ENCODE results near the gene ADD3.
"Not testable (repeated sequence)": the region's sequence is repeated elsewhere in the genome, so short reads cannot be mapped to it uniquely, and the experiment has no call there.

Gene ADD3

DNA sequence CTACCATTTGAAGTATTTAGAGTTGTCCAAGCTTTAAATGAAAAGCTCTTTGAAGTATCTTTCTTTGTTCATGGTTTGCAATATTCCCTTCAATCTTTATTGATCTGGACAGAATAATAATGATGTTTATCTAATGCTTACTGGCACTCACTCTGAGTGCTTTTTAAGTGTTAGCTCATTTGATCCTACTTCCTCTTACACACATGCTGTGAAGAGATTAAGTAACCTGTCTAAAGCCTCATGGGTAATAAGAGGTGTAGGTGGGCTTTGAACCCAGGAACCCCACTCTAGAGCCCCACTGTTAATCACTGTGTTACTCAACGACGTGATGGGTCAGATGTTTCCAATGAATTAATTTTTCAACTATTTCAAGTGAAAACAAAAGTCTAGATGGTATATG is 31.1 kb upstream of the ADD3 start:
- no peak for DNase-seq

DNA sequence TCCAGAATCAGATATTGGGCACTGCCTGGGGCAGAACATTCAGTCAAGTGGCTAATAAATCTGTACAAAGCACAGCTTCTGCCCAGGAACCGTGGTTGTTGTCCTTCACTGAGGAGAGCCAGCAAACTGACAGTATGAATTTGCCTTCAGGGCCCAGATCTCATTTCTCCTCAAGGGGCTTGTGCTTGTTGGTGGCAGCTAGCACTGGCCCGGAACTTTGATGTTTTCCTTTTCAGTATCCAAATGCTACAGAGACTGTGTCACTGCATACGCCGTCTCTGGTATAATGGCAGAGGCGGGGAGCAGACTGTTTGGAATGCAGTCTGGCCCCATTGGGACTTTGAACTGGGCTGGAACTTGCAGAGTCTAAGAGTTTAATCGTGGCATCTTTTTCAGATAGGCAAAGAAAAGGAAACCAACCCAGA is 30.4 kb upstream of the ADD3 start:
- DNase-seq: peak in 1 of 2 experiments; percentile 26

DNA sequence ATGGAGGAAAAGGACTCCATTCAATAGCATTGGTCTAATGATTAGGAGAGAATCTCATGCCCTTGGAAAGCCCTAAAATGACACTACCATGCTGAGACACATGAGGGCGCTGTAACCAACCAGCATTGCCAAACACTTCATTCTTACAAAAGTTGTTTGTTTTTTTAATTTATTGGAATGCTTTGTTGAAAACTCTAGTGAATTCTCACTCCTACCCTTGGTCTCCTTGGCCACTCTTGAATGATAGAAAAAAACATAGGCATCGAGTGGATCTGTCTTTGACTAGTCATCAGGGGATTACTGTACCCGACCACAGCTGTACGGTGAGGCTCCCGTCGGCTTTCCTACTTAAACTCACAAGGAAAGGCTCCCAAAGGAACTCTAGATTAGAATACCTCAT is 29.3 kb upstream of the ADD3 start:
- peak in 1 of 2 experiments; percentile 32 for DNase-seq

DNA sequence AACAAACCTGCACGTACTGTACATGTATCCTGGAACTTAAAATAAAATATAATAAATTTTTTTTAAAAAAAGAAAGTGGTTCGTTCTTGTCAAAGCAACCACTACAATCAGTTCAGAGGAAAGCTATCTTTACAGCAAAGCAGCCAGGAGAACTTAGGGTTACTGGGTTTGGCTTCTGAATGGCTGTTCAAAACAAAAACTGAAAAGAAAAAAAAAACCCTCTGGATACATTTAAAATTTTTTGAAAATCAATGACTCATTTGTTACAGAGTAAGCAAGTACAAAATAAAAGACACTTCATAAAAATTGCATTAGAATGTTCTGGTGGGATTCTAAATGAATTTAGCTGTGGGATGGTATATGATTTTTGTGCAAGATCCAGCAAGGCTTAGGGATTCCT is 28.6 kb upstream of the ADD3 start:
- DNase-seq: no peak

DNA sequence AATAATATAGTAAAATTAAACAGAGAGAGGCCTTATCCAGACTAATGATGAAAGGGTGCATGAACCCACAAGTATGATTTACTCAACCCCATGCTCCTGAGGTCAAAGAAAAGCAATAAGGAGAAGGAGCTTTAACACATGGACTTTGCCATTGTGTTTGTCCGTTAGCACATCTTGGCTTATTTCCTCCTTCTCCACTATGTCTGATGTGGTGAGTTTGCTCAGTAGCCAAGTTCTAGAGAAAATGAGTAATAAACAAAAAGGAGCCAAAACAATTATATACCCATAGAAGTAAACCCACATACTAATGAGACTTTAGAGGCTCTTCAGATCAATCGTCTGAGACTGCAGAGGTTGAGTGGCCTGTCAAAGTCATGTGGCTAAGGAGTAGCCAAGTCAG is 26.1 kb upstream of the ADD3 start:
- no peak for DNase-seq

DNA sequence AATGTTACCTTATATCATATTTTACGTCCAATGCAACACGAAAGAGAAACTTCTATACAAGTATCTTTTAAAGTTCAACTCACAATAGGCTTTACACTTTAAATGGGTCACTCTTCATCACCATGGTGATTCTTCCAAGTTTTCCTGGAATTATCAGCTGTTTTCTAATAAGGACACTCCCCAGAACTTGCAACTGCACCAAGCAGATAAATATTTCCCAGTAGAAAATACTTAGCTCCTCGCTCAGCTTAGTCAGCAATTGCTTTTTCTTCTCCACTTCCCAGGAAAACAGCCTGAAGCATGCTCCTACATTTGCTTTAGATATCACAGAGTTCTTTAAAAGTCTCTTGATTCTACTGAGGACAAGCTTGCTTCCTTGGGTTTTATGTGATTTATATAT is 25.7 kb upstream of the ADD3 start:
- DNase-seq: no peak

DNA sequence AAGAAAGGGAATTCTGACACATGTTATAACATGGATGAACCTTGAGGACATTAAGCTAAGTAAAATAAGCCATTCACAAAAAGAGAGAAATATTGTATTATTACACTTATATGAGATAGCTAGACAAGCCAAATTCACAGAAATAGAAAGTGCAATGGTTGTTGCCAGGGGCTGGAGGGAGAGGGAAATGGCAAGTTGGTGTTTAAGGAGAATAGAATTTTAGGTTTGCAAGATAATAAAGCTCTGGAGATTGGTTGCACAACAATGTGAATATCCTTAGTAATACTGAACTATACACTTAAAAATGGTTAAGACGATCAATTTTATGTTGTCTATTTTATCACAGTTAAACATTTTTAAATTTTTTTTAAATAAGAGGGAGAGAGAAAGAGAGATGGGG is 25.0 kb upstream of the ADD3 start:
- DNase-seq: no peak

DNA sequence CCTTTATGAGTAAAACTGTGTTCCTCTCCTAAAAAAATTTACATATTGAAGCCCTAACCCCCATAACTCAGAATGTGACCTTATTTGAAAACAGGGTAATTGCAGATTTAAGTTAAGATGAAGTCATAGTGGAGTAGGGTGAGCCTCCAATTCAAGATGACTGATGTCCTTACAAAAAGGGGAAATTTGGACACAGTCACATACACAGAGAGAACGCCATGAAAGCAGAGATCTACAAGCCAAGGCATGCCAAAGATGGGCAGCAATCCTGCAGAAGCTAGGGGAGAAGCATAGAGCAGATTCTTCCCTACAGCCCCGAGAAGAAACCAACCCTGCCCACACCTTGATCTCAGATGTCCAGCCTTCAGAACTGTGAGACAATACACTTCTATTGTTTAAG is 23.8 kb upstream of the ADD3 start:
- no peak for DNase-seq

DNA sequence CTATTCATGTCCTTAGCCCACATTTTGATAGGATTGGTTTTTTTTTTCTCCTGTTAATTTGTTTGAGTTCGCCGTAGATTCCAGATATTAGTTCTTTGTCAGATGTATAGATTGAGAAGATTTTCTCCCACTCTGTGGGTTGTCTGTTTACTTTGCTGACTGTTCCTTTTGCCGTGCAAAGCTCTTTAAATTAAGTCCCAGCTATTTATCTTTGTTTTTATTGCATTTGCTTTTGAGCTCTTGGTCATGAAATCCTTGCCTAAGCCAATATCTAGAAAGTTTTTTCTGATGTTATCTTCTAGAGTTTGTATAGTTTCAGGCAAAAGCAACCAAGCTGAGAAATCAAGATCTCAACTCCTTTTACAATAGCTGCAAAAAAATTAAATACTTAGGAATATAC is 22.0 kb upstream of the ADD3 start:
- DNase-seq: not testable (repeated sequence)

DNA sequence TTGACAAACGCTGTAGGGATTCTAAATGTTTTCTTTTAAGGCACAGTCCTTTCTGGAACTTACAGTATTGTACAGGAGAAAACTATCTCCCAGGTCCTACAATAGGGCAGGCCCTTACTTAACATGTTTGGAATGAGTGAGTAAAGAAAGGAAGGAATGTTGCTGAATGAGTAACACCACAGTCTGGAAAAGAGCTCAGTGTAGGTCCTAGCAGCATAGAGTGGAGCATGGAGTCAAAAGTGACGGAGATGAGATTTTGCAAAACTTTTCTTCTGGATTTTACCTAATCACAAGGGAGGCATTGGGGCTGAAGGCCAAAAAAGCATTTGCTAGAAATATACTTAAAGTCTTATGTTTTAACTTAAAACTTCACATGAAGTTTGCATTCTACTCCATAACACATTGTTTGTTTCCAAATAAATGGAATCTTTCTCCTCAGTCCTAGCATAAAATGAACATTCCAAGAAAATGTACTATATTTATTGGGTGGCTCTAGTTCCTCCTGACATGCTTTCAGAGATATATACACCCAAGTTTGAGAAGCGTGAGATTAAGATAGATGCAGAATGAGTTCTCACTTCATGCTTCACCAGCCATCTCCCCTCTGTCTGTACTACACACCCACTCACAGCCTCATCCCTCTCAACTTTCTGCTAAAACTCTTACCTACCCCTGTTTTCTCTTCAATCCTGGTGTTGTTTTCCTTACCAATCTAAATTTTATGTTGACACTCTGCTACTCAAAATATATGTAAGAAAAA is 20.2 kb upstream of the ADD3 start:
- DNase-seq: no peak

DNA sequence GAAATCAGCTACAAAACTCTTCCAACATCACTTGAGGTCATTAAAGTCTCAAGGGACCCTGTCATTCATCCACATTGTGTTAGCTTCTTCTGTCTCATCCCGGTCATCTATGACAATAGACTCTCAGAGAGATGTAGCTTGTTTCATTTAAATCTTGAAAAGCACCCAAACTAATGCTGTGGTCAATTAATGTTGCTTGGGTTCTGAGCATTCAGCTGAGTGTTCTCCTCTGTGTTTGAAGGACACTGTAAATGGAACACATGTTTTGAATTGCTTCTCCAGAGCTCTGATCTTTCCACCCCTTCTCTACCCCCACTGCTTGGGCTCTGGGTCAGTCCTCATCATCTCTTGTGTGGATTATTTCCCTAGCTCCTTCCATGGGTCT is 19.6 kb upstream of the ADD3 start:
- DNase-seq: no peak

DNA sequence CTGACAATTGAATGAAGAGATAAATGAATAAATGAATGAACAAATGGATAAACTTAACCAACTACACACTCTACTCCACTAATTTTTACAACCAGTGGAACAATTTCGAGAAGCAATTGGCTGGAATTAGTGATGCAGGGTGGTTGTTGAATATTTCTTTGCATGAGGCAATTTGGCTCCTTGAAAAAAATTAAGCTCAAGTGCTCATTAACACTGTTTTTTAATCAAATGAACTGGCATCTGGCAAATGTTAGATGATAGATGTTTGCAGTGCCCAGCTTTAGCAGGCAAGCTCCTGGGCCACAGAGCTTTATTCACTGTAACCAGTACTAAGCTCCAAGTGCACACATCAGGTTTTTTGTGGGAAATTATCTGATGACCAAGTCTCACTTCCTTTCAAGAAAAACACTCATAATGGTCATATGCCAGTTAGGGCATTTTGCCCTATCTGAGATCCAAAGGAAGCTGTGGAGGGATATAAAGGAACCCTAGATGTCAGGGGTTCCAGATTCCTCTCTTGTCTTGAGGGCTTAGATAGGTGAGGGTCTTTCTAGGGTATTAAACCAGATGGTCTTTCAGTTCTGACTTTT is 16.4 kb upstream of the ADD3 start:
- DNase-seq: no peak

DNA sequence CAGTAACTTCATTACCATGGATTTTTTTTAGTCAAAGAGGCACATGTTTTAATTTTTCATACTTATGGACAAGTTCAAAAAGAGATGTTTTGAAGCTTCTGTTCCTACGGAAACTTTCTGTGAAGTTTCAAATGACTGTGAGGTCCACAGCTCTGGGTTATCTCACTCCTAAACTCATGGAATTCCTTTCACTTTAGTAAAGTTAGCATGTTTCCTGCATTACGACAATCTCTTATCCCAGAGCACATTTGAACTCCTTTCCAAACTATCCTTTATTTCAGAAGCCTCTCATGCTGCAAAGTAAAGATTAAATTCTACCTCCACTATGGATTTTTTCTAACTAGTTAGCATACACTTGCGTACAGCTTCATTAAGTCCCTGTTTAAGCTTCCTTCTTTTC is 15.3 kb upstream of the ADD3 start:
- no peak for DNase-seq

DNA sequence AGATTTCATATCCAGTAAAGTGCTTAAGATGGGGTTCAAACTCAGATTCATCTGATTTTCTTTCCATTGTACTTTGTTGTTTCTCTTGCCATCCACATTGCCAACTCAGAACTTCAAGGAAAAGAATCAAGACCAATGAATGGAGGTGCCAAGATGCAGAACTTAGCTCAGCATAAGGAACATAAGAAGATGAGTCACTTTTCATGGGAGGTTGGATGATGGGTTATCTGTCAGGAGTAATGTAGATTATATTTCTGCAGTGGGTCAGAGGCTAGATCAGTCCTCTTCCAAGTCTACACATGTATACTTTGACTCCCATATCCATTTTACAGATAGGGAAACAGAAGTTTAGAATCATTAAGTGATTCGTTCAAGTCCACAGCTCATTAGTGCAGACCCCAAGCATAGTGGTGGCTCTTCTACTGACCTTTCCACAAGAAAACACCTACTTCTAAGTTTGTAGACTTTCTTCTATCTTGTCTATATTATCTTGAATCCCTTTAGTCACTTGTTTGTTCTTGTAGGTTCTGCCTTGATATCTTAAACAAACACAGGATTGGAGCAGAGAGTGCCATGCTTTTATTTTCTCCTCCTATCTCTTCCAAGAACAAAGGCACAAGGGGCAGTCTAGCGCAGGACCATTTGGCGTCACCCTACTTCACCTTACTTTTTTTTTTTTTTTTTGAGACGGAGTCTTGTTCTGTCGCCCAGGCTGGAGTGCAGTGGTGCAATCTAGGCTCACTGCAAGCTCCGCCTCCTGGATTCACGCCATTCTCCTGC is 14.0 kb upstream of the ADD3 start:
- no peak for DNase-seq

DNA sequence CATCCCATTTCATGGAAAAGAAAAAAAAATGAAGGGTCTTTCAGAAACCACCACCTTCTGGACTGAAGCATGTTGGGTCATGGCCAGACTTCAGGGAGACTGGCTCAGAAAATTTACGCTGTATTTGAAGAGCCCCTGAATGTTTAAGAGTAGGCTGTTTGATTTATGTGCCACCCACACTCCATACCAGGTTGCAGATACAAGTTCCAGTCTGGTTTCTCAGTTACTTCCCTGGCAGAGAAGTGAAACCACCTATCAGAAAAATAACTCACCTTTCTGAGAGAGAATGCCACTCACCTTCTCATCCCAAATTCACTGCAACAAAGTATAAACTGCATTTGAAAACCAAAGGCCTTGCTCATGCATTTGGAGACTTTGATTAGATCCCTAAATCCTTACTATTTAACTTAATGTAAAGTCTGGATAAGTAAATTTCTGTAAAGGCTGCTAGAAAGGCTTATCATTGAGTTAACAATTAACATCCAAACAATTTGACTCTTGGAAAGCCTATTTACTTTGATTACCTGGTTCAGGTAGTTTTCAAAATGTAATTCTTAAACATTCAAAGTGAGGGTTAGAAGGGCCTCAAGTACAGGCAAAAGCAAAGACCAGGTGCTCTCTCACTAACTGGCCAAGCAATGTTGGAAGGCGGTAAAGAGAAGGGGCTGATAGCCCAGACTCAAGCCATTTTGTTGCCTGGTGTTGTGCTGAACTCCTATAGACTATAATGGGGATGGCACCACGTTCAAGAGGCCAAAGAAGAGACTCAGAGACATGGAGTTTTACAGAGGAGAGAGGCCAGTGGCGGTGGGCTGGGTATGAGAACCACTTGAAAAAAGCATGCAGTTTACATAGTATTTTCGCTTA is 12.8 kb upstream of the ADD3 start:
- DNase-seq: no peak

DNA sequence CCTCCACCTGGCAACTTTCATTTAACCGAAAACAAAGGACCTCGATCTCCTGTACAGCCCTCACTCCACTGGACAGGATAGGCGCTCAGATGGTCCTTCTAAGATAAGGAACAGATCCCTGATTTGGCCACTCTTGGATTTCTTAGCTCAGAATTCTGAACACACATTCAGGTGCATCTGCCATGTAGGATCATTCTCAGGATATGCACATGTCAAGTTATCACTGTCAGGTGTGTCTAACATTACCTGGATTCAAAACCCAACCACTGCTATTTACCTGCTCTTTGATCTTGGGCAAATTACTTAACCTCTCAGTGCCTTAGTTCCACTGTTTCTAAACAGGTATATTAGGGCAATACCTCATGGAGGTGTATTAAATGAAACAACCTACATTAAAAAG is 12.2 kb upstream of the ADD3 start:
- no peak for DNase-seq

DNA sequence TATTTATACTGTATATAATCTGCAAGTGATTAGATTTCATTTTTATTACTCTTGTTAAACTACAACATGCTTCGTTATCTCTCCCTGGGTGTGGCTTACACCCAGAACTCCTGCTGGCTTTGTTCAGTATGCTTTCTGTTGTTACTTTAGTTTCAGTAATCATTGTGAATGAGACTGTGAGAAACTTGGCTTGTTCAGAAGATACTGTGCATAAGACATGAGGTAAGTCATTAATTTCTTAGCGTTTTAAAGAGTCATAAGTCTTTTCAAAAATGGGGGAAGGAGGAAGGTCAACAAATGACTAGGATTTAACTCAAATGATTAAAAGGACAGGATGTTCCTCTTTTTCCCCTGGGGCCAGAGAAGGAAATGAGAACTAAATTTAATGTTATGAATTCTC is 11.6 kb upstream of the ADD3 start:
- no peak for DNase-seq

DNA sequence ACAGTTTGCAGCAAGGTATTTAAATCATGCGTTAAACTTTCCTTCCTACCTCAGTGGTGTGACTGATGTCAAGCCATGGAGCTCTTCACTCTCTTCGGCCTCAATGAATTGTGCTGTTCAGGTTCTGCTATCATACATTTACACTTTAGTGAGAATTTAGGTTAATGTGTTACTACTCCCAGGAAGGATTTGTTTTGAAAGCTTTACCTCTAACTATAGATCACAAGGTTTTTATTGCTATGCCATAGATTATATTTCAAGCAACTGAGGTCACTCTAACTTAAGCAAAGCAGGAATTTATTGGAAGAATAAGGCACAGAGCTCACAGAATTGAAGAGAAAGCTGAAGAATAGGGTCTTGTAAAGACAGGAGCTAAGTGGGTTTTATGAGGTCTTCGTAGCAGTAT is 11.0 kb upstream of the ADD3 start:
- DNase-seq: no peak

DNA sequence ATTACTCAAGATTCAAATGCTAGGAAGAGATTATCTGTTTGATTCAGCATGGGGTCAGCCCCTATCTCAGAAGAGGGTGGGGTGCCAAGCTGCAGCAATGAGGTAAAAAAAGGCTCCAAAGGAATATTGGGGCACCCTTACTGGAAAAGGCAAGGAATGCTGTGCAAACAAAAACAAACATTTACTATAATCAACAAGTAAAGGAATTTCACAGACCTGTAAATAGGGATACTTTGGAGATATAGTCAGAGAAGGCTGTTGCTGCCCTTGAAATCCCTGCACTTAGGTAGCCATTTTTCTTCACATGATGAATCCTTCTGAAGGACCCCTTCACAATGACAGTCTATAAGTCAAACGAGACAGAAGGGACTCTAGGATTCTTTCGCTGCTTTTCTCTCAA is 10.6 kb upstream of the ADD3 start:
- DNase-seq: no peak

DNA sequence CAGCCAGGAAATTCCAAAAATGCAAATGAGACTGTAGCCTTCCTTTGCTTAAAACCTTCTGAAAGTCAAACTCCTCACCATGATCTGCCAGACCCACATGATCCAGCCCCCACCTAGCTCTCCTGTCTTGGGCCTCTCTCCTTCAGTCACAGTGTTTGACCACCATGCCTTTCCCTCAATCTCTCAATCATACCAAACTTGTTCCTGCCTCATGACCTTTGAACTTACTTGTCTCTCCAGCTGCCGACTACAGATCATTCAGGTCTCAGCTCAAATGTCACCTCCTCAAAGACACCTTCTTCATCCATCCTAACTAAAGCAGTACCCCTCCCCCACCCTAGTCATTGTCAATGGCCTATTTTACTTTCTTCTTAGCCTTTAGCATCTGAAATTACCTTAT is 9.3 kb upstream of the ADD3 start:
- DNase-seq: no peak

DNA sequence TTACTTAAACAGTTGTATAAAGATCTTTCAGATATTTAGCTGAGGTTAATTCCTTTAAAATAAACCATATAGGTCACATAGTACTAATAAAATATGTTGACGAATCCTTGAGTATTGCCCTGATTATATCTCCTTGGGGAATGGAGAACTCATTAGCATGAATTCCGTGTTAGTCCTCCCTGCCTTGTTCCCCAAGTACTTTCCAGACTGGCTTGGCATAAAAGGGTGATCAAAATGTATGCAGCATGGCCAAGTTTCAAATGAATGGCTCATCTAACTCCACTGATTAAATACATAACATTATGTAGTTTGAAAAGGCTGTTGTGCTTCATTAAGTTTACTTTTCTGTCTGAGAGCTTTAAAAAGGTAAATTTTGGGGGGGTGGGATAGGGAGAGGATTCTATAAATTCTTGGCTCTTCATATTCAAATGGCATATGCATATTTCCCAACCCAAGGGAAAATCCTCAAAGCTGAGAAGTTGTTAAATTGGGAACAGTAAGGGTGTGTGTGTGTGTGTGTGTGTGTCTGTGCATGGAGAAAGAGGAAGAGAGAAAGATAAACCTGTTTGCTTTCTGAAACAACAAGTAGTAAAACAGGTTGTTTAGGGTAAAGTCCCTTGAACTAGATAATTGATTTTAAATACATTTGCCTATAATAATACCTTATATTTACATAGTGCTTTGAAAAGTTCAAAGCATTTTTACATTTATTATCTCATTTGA is 4.8 kb upstream of the ADD3 start:
- DNase-seq: no peak

DNA sequence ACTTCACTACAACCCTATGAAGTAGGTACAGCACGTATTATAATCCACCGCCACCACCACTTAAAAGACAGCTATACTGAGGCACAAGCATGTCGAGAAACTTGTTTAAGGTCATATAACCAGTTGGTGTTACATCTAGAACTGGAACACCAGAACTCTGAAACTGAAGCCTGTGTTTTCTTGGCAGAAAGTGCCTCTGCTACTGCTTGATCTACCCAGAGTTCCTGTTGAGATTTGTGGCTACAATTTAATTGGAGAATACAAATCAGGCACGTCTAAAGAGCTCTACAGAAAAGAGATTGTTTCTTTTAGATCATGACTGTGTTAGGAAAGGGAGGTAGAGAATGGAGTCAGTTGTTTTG is 4.3 kb upstream of the ADD3 start:
- peak in 1 of 2 experiments; percentile 9 for DNase-seq

DNA sequence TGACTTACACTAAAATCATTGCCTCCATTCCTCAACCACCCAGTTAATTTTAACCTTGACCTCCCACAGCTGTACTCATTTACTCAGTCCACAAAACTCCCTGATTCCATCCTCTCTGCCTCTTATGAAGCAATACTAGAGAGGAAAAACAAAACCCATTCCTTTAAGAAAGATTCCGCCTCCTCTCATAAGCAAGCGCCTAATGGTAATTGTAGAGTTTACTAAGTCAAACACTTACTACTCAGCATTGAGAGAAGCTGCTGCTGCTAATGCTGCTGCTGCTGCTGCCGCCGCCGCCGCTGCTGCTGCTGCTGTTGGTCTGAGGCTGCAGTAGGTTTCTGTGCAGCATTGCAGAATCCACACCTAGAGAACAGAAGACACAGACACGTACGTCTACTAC is 2.1 kb upstream of the ADD3 start:
- no peak for DNase-seq

Data from NCI-H446 (cell line).